Fibroblast of skin of left biceps (primary cell): Measurements from ENCODE around the gene MEX3D.
"Not testable (repeated sequence)": the region's sequence is repeated elsewhere in the genome, so short reads cannot be mapped to it uniquely, and the experiment has no call there.

Source experiments
- DNase-seq, 2 experiments: peaks; one replicate each; pipeline ENCODE4 v3.0.0-alpha.2; 2013; ENCODE audit warnings: low read depth in 2 of 2

Gene MEX3D

GRCh38 chr19:1538978-1539377 is 29.1 kb downstream of the MEX3D start:
- no peak for DNase-seq

- DNase-seq: not testable (repeated sequence)
These were observed 32.4 kb downstream of the MEX3D start for GRCh38 chr19:1535699-1536098.

GRCh38 chr19:1534972-1535371 is 33.2 kb downstream of the MEX3D start:
- no peak for DNase-seq

- no peak for DNase-seq
These were observed 34.5 kb downstream of the MEX3D start for GRCh38 chr19:1533510-1534150.

GRCh38 chr19:1532003-1532402 is 36.1 kb downstream of the MEX3D start:
- no peak for DNase-seq

GRCh38 chr19:1531587-1531986 is 36.5 kb downstream of the MEX3D start:
- DNase-seq: no peak

- DNase-seq: not testable (repeated sequence)
These were observed 37.3 kb downstream of the MEX3D start for GRCh38 chr19:1530856-1531255.

GRCh38 chr19:1529430-1529816 is 38.7 kb downstream of the MEX3D start:
- DNase-seq: no peak

- no peak for DNase-seq
These were observed 39.3 kb downstream of the MEX3D start for GRCh38 chr19:1528596-1529429.

- no peak for DNase-seq
These were observed 40.3 kb downstream of the MEX3D start for GRCh38 chr19:1527650-1528309.

- DNase-seq: no peak
These were observed 41.0 kb downstream of the MEX3D start for GRCh38 chr19:1526979-1527649.

- DNase-seq: no peak
These were observed 41.9 kb downstream of the MEX3D start for GRCh38 chr19:1526066-1526778.

GRCh38 chr19:1525343-1525742 is 42.8 kb downstream of the MEX3D start:
- DNase-seq: no peak

GRCh38 chr19:1524972-1525325 is 43.2 kb downstream of the MEX3D start:
- DNase-seq: no peak

GRCh38 chr19:1524287-1524971 is 43.7 kb downstream of the MEX3D start:
- DNase-seq: no peak

- DNase-seq: no peak
These were observed 44.5 kb downstream of the MEX3D start, which contains the start of gene PLK5 for GRCh38 chr19:1523412-1524286. TSS of gene PLK5 (plus strand) at chr19:1524077. CDS start at chr19:1526997, 2,920 bp downstream.

GRCh38 chr19:1522838-1523237 is 45.3 kb downstream of the MEX3D start:
- DNase-seq: no peak

GRCh38 chr19:1522061-1522460 is 46.1 kb downstream of the MEX3D start:
- DNase-seq: no peak

GRCh38 chr19:1521636-1522035 is 46.5 kb downstream of the MEX3D start:
- DNase-seq: no peak

- no peak for DNase-seq
These were observed 47.8 kb downstream of the MEX3D start for GRCh38 chr19:1520203-1520780.
